GM03348 (cell line): ENCODE results near the gene CTIF.
A peak's percentile ranks its signal among the peaks of the same experiment; 100 is the strongest.

ENCODE experiments used
- DNase-seq: peaks from one replicate; pipeline ENCODE4 v3.0.0; 2012; ENCODE audit warnings: low spot score

CTIF gene

DNA sequence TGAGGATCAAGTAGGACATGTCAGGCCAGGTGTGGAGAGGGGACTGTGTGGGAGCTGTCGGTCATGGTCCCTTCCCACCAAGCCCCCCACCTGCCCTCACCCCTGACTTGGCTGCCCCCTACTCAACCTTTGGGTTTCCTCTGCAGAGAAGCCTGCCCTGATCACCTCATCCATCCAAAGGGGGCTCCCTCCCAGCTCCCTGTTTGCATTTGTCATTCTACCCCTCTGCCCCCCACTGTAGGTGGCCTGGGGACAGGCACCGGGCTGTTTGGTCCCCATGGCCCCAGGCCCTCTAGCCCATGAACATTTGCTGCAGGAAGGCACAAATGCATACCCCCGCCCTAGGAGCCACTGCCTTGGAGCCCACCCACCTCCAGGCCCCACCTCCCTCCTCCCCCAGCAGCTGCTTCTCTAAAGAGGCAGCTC, 296.9 kb downstream of the CTIF start:
- no peak for DNase-seq

DNA sequence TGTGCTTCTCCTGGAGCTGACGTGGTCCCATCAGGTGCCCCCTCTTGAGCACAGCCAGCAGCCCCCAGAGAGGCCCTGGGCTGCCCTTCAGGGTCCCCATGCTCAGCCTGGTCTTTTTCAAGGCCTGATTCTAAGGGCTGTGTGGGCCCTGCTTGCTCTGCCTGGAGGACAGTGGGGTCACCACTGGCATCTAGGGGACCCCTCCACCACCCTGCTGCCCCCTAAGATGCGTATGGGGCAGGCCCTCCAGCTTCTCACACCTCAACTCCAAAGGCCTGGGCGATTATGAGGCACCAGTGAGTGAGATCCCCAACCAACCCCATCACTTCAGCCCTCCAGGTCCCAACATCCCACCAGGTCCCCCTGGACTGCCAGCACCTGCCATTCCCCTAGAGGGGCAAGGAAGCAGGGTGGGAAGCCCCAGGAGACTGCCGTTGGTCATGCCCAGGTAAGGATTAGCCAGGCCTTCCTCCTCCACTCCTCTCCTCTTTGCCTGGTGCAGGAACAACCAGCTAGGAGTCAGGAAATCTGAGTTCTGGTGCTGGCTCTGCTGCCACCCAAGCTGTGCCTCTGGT, 297.5 kb downstream of the CTIF start:
- no peak for DNase-seq

DNA sequence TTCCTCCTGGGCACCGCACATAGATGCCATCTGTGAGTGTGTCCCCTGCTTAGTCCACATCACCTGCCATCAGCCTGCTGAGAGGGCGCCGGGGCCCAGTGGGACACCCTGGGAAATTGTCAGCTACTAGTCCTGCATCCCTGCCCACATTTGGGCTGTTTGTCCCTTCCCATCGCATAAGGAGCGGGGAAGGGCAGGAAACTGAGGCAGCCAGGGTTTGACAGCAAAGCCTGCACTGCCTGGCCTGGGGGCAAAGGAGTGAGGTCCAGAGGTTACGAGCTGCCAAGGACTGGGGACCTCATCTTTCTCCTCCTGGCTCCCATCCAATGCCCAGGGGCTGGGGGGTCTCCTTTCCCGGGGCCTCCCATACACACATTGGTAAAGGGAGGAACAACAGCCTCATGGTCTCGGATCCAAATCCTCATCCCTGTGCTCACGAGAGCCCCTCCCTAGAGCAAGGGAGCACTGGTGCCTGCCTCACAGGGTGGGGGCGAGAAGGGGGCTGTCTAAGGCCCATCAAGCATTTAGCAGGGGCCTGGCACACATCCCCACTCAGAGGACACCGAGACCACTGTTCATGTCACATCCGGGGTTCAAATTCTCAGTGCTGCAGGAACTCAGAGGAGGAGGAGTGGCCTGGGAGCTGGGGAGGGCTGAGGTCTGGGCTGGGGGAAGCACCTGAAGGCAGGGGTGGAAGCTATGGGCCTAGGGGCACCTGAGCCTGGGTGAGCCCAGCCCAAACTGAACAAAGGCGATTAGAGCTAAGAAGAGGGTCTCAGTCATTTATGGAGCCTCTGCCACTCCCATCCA, 298.2 kb downstream of the CTIF start:
- DNase-seq: no peak

DNA sequence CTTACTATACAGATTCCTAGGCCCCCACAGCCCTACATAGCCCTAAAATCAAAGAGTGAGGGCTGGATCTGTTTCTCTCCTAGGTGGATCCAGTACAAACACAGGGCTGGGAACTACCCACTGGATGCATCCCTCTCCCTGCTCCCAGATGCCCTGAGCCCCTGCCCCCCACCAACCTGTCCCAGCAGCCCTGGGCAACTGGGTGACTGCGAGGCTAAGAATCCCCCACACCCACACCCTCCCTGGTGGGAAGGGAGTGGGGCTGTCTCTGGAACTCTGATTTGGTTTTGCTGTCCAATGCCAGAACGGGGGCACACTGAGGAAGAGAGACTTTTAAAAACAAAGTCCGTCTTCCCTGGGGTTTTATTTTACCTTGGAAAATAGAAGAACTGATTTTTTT, 298.8 kb downstream of the CTIF start:
- no peak for DNase-seq

DNA sequence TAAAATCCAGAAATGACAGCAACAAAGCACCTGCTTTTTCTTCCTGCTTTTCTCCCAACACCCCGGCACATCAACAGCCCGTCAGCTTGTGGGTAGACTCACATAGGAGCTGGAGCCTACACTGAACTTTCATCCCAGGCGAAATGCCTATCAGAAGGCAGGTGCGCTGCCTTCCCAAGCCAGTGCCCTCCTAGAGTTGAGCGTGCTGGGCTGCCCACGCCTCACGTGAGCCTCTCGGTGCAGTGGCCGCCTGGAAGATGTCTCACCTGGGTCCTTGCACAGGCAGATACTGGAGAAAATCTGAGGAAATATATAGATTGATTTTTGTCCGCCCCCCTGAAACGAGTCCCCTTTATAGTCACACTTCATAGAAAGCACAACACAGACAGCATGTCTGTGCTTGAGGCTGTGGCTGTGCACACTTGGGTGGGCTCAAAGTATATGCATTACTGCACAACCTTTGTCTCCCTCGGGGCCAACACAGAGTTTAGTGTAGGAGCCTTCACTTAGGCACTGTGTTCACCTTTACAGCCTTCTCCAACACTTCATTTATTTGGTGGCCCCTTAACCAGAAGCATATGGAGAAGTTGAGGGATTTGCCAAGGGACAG, 299.4 kb downstream of the CTIF start:
- no peak for DNase-seq

DNA sequence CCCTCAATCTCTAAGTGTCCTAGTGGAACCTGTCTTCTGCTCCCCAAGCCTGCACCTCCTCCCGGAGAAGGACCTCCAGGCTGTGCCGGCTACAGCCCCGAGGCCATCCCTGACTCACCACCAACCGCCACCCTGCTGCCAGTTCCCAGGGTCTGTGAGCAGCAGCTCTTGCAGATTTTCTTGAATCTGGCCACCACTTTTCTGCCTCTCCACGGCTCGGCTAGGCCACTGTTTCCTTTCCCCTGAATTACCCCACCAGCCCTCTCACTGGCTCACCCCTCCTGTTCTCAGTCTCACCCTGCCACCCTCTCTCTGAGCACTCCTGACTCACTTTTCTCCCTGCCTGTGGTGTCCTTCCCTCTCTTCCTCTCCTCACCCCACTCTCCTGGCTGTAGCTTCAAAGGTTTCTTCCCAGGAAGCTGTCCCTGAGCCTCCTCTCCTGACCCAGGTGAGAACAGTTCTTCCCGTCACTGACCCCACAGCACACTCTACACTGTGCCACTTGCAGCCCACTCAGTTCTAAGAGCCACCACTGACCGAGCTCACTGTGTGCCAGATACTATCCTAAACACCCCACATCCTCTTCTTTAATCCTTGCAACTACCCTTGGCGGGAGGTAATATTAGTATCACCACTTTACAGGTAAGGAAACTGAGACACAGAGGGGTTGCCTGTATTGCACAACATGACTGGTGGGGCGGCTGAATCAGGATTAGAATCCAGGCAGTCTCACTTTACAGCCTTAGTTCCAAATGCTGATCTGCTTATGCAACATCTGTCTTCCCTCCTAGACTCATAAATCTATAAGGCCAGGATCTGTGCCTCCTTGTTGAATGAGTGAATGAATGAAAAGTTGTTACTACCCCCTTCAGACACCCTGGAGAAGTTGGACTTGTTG, 300.3 kb downstream of the CTIF start:
- DNase-seq: peak; percentile 84

DNA sequence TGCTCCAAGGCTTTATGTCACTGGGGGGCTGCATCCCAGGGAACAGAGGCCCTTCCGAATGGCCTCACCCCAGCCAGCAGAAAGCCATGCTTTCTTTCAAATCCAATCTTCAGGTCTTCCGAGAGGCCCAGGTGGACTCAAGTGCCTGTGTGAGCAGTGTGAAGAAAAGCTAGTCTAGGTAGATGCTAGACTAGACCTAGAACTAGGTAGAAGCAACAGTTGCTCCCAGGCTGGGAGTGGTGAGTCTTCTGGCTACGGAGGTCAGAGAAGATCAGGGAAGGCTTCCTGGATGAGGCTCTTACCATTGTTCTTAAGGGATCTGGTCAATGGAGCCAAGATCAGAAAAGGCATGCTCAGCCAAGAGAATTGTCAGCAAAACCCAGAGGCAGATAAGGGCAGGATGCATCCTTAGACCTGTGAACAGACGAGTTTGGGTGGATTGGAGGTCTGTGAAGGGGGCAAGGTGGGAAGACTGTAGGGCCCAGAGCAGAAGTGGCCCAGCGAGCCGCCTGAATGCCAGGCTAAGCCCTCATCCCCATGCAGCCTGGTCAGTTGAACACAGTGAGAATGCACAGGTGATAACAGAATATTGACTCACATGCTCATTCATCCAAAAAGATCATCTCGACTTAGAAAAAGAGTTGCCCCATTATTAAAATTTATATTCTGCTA, 301.1 kb downstream of the CTIF start:
- DNase-seq: no peak

DNA sequence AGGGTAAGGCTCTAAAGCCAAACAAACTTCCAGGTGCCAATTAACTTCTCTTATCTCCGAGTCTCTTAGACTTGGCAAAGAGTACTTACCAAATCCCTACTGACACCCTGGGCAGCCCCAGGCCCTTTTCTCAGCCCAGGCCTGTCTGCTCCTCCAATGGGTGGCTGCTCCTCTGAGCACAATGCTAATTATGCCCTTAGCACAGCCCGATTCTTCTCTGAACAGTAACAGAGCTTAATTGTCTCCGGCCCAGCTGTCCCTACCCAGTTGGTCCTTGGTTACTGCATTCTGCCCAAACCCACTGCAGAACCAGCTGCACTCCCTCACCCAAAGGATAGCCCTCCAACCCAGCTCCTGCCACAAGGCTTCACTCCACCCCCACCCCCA, 301.7 kb downstream of the CTIF start:
- no peak for DNase-seq

DNA sequence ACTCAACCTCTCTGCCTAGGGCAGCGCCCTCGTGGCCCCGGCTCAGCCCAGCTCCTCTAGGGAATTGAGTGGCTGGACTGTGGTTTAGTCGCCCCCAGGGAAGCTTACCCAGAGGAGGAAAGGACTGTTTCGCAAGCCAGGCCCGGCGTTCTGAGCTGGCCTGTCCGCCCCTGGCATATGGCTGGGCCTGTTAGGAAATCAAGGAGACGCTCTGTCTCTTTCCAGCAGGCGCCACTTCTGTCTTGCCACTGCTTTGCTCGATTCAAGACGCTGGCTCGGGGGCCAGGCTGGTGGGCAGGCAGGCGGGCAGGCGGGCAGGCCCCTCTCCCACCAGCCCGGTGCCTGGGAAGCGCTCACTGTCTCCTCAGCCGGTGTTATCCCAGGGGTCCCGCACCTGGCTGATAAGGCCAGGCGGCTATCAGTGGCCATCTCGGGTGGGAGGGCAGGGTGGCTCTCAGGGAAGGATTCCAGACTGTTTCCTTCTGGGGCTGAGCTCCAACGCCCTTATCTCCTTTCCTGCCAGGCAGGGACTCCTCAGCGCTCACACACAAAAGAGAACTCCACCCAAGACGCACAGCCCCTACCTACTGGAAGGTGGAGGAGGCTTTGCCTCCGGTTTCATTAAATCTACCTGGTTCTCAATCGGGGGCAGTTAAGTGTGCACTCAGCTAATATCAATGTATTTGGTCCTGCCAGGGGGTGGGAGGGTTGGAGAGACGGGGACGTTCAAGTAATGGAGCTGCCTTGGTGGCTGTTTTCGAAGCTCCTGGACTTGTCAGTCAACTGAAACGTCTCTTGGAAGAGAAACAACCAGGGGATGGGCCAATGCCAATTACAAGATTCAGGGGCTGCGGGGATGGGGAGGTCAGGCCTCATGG, 302.8 kb downstream of the CTIF start:
- peak; percentile 67 for DNase-seq

DNA sequence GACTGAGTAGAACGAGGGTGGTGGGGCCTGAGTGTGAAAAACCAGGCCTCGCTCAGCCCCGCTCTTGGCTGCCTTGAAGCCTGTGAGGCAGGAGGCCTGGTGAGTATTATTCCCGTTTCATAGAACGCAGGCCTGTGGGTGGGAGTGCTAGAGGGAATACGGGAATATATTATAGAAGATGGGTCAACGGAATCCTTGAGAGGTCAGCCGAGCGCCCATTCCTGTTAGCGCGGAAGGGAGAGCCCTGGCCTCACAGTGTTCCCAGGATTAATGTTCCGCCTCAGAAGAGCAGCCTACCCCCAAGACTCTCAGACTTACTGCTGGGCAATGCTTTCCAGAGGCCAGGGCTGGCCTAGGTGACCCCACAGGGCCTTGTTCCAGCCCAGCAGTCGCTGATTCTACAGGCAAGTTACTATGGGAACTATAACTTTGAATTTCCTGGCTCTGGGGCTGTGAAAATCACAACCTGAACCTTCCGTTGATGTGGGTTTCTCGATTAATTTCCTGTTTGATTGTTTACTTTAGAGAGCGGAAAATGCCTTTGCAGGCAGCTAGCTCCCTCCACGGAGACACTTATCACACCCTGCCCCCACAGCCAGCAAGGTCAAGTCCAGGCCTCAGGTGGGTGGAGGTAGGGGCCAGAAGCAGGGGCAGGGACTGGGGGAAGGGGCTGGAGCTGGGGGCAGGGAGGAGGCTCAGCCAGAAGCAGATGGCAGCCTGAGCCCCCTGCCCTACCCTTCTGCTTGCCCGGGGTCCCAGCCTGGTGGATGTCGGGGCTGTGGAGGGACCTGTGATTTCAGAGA, 303.6 kb downstream of the CTIF start:
- no peak for DNase-seq

DNA sequence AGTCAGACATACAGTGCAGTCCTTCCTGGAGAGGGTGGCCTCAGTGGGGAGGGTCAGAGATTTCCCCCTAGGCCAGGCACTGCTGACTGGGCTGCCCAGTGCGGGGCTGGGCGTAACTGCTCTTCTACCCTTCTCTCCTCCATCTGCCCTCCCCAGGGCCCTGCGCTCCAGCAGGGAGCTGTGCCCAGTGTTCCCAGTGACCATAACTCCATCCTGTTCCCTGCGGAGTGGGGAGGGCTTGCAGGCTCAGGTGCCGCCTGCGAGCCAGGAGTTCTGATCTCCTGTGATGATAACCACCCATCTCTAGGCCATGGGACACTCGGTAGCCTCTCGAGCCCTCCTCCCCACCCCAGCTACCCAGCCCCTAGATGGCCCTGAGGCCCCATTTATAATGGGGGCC, 304.3 kb downstream of the CTIF start:
- DNase-seq: no peak

DNA sequence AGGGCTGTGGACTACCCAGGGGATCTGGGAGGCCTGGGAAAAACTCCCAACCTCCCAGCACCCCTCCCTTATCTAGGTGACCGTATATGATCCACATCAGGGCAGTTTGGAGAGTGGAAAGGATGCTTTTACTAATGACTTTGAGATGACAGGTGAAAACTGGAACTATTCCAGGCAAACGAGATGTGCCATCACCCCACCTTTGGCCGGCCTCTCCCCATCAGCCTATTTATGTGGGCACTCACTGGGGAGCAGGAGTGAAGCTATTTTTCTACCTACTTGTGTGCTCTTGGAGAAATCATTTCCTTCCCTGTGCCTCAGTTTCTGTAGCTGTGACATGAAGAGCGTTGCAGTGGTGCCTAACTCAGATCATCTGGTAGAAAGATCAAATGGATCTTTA, 304.8 kb downstream of the CTIF start:
- DNase-seq: no peak

DNA sequence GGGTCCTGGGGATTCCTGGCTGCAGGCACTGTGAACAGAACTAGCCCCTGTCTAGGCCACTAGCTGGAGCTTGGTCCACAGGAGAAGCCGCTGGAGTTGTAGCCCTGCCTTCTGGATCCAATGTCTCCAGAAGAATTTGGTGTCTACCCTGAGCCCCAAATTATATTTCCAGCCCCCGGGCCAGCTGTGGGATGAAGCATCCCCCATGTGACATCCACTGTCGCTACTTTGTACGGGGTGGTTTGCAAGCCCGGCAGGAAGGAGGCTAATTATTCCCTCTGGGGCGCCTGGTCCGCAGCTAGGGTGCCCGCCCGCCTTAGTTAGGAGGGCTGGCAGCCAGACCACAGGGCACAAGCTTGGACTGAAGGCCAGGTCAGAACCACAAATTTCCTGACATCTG, 305.4 kb downstream of the CTIF start:
- DNase-seq: no peak

DNA sequence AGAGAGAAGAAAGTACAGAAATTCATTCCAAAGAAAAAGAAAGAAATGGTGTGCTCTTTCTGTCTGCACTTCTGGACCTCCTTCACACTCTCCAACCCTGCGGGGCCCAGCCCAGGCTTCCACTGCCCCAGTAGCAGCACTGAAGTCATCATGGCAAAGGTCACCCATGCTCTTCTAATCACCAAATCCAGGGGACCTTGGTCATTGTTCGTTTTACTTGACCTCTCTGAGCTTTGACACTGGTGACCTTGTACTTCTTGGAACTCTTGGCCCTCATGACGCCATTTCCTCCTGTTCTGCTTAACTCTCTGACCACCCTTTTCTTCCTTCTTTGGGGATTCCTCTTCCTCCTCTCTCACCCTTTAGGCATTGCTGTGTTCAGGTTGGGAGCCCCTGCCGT, 306.3 kb downstream of the CTIF start:
- no peak for DNase-seq

DNA sequence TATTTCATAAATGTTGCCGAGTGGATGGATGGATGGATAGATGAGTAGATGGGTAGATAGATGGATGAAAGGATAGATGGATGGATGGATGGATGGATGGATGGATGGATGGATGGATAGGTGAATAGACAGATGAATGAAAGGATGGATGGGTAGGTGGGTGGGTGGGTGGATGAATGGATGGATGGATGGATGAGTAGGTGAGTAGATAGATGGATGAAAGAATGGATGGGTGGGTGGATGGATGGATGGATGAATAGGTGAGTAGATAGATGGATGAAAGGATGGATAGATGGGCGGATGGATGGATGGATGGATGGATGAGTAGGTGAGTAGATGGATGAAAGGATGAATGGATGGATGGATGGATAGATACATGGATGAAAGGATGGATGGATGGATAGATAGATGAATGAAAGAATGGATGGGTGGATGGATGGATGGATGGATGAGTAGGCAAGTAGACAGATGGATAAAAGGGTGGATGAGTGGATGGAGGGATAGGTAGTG, 307.6 kb downstream of the CTIF start:
- no peak for DNase-seq

DNA sequence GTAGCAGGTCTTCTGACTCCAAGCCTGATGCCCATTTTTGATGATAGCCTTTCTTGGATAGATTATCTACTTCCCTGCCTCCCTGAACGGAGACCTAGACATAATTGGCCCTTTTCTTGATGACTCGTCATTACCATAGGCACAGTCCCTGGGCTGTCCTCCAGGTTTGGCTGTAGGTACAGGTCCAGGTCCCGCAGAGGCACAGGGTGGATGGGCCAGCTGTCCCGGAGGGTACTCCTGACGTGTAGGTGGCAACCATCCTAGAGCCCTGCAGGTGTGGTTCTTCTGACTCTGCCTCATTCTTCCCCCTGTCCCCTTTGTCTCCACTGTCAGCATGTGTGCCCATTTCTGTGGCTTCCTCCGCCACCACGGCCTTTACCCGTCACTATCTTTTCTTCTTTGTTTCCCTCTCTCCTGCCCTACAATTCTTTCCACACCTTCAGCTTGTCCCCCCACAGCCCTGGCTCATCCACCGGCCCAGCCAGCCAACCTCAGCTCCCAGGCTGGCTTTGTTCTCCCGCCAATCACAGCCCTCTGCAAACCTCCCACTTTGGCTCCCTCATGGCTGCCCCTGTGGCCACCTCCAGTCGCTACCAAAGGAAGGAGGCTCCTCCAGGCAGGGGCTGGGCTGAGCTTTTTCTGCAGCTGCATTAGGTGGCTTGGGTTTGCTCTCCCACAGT, 309.1 kb downstream of the CTIF start:
- no peak for DNase-seq

DNA sequence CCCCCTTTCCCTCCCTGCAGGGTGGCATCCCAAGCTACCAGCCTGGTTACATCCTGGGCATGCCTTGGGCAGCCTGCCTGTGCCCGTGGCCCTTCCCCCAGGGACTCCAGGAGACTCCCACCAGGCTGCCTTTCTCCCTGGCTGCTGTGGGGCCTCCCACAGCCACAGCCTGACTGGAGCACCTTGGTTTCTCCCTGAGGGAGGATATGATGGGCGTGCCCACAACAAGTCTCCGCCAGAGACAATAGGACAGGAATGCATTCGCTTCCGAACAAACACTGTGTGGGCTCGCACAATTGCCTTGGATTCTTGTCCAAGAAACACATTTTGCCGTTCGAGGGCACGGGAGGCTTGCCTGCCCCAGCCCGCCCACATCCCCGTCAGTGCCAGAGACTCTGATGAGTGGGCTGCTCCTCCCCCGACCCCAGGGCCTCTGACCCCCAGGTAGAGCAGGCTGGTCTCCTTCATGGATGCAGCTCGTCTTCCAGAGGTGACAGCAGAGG, 309.9 kb downstream of the CTIF start:
- no peak for DNase-seq

DNA sequence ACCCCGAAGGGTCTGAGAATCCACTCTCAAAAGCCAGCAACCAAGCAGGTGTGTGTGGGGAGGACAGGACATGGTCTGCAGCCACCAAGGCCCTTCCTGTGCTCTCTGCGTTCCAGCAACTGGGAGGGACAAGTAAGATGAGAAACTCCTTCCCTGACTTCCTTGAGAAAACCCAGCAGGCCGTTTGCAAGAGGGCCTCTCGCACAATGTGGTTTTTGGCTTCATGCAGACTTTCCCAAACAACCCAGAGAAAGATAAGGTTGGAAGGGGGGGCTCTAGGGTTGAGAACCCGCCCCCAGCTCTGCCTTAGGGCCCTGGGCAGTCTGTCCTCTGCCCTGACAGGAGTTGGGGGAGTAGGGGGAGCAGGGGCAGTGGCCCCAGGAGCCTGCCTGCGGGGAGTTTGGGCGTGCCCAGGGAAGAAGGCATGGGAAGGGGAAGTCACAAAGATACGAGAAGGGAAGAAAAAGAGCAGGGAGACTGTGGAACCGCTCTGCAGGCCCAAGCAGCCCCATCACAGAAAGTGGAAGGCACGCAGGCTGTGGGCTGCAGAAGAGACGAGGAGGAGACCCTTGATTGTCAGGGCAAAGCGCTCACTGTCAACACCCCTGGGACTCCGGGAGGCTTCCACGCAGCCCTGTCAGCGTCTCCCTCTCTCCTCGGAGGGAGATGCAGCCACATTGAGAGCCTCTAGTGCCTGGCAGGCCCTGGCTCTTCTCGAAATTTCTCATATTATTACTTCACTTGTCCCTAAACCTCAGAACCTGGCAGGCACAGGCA, 312.2 kb downstream of the CTIF start:
- DNase-seq: no peak
